ENCODE measurements around the gene MIAT. TPM values are rescaled to one million over a fixed set of nuclear protein-coding genes. Genes with fewer than 3 reads are reported as not detected.

MIAT gene
- polyA plus RNA-seq, 1 donor (not counting 4 experiments of a cell fraction or from before 2014, with no cell fraction given) = 0.04 TPM

DNA sequence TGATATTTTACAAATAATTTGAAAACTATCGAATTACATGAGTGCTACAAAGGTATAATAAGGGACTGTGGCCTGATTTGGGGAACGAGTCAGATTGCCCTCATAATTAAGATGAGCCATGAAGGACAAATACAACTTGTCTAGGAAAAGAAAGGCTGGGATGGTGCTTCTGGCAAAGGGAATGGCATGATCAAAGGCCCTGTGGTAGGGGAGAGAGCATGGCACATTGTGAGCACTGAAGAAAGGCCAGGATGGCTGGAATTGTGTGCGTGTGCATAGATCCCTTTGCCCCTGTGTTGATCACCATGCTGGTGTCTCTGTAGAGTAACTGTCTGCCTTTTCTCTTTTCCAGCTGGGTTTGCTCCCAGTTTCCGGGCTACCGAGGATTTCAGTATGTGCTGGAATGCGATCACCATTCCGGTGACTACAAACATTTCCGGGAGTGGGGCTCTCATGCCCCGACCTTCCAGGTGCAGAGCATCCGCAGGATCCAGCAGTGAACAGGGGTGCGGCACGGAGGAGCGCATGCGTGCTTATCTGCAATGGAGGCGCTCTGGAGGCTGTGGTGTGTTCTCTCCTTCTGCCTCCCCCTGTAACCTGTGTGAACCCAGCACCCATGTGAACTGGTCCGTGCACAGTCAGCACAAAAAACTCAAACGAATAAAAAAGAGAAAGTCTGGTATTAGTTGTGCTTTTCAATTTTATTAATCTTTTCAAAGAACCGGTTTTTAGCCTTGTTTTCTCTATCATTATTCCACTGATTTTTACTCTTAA lies 27.2 kb upstream of the MIAT start:
- no peaks in the 10 kb centered on the region for H3K9me3 ChIP-seq (ENCODE audit: control insufficient read depth, low read depth, low read length)
- dilution Hi-C loops (cut with MboI; ENCODE audit: extremely low pct_ligation_motif_present, low sequenced_read_pairs) = no loop called here
- no peaks in the 10 kb centered on the region for H3K4me1 ChIP-seq (ENCODE audit: control insufficient read depth, extremely low read depth, insufficient read depth, low read length)
- no peak overlapping the region for H3K4me3 ChIP-seq (ENCODE audit: control insufficient read depth in 2 of 3, extremely low read depth in 1 of 3, insufficient read depth in 2 of 3, low read depth in 1 of 3, low read length in 3 of 3)
- H3K9ac ChIP-seq (ENCODE audit: control insufficient read depth, extremely low read depth, insufficient read depth, low read length) = no peak overlapping the region
- no peak overlapping the region for H3K27ac ChIP-seq (ENCODE audit: control insufficient read depth, insufficient read depth, low read length)
- no peak overlapping the region for H3K4me2 ChIP-seq (ENCODE audit: control insufficient read depth, extremely low read depth, insufficient read depth, low read depth, low read length)
- H2AFZ ChIP-seq (ENCODE audit: control insufficient read depth, low read length) = no peak overlapping the region
- FAIRE-seq = no peak
- TF ChIP-seq EZH2 (IDR thresholded peaks at IDR 0.05; ENCODE audit: low read length) = no peak
- TF ChIP-seq CTCF (optimal IDR thresholded peaks at IDR 0.05 in 1 of 3, IDR thresholded peaks at IDR 0.05 in 1 of 3, conservative IDR thresholded peaks at IDR 0.05 in 1 of 3; ENCODE audit: extremely low read depth in 1 of 3, insufficient read depth in 2 of 3, low read length in 3 of 3) = no peak
- H4K20me1 ChIP-seq (ENCODE audit: control insufficient read depth, extremely low read depth, insufficient read depth, low read length) = no peaks in the 10 kb centered on the region
- no peaks in the 10 kb centered on the region for H3K79me2 ChIP-seq (ENCODE audit: control insufficient read depth, insufficient read depth, low read length)
- no peak for DNase-seq (ENCODE audit: low read depth, low spot score)
- no peaks in the 10 kb centered on the region for H3K36me3 ChIP-seq (ENCODE audit: control insufficient read depth in 2 of 2, extremely low read depth in 1 of 2, insufficient read depth in 2 of 2, low read length in 2 of 2)
- no peaks in the 10 kb centered on the region for H3K27me3 ChIP-seq (ENCODE audit: control insufficient read depth, extremely low read depth, insufficient read depth, low read length)
- H3K9me1 ChIP-seq (ENCODE audit: control insufficient read depth, extremely low read depth, insufficient read depth, low read length) = no peaks in the 10 kb centered on the region

DNA sequence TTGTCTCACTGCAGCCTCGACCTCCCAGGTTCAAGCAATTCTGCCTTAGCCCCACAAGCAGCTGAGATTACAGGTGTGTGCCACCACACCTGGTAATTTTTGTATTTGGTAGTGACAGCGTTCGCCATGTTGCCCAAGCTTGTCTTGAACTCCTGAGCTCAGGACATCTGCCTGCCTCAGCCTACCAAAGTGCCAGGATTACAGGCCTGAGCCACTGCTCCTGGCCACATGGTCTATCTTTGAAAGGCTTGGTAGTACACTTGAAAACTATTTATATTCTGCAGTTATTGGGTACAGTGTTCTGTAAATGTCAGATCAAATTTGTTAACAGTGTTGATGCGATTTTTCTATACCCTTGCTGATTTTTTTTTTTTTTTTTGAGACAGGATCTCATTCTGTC lies 26.1 kb upstream of the MIAT start:
- Histone ChIP-seq H3K9me3 (ENCODE audit: control insufficient read depth, low read depth, low read length) (no peaks in the 10 kb centered on the region), H3K27ac (ENCODE audit: control insufficient read depth, insufficient read depth, low read length) (no peak overlapping the region), H3K4me2 (ENCODE audit: control insufficient read depth, extremely low read depth, insufficient read depth, low read depth, low read length) (no peak overlapping the region), H3K4me3 (ENCODE audit: control insufficient read depth in 2 of 3, extremely low read depth in 1 of 3, insufficient read depth in 2 of 3, low read depth in 1 of 3, low read length in 3 of 3) (no peak overlapping the region), H3K9ac (ENCODE audit: control insufficient read depth, extremely low read depth, insufficient read depth, low read length) (no peak overlapping the region), H3K36me3 (ENCODE audit: control insufficient read depth in 2 of 2, extremely low read depth in 1 of 2, insufficient read depth in 2 of 2, low read length in 2 of 2) (no peaks in the 10 kb centered on the region), H2AFZ (ENCODE audit: control insufficient read depth, low read length) (no peak overlapping the region), H4K20me1 (ENCODE audit: control insufficient read depth, extremely low read depth, insufficient read depth, low read length) (no peaks in the 10 kb centered on the region), H3K79me2 (ENCODE audit: control insufficient read depth, insufficient read depth, low read length) (no peaks in the 10 kb centered on the region), H3K27me3 (ENCODE audit: control insufficient read depth, extremely low read depth, insufficient read depth, low read length) (no peaks in the 10 kb centered on the region), H3K9me1 (ENCODE audit: control insufficient read depth, extremely low read depth, insufficient read depth, low read length) (no peaks in the 10 kb centered on the region), H3K4me1 (ENCODE audit: control insufficient read depth, extremely low read depth, insufficient read depth, low read length) (no peaks in the 10 kb centered on the region)
- FAIRE-seq (no peak), DNase-seq (ENCODE audit: low read depth, low spot score) (no peak)
- TF ChIP-seq EZH2 (IDR thresholded peaks at IDR 0.05; ENCODE audit: low read length) = no peak
- no peak for TF ChIP-seq CTCF (optimal IDR thresholded peaks at IDR 0.05 in 1 of 3, IDR thresholded peaks at IDR 0.05 in 1 of 3, conservative IDR thresholded peaks at IDR 0.05 in 1 of 3; ENCODE audit: extremely low read depth in 1 of 3, insufficient read depth in 2 of 3, low read length in 3 of 3)
- dilution Hi-C loops (cut with MboI; ENCODE audit: extremely low pct_ligation_motif_present, low sequenced_read_pairs) = no loop called here
